Measurements from ENCODE around the gene IQSEC3. TPM values are rescaled to one million over a fixed set of nuclear protein-coding genes. Genes with fewer than 3 reads are reported as not detected.

The IQSEC3 gene
- total RNA-seq, 1 experiment from 2014 or later, result not detected

DNA sequence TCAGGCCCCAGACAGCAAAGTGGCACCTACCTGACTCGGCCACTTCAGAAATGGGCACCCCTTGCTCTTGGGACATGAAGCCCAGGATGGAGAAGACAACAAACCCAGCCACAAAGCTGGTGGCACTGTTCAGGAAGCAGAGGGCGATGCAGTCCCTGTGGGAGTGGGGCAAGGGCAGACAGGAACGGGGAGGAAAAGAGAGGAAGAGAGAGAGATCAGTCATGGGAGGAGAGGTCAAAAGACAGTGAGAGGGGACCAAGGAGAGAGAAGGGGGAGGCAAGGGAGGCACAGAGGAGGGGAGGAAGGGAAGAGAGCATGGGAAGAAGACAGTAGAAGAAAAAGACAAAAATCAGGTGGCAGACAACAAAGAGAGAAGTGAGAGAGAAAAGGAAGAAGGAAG lies 130.8 kb downstream of the IQSEC3 start:
- no peaks in the 10 kb centered on the region for H3K4me1 ChIP-seq
- DNase-seq, result no peak
- no peaks in the 10 kb centered on the region for H3K27me3 ChIP-seq
- no peaks in the 10 kb centered on the region for H3K36me3 ChIP-seq
- H3K4me3 ChIP-seq, result no peak overlapping the region
- no peaks in the 10 kb centered on the region for H3K9me3 ChIP-seq (replicated peaks)
- H3K27ac ChIP-seq, result no peak overlapping the region

DNA sequence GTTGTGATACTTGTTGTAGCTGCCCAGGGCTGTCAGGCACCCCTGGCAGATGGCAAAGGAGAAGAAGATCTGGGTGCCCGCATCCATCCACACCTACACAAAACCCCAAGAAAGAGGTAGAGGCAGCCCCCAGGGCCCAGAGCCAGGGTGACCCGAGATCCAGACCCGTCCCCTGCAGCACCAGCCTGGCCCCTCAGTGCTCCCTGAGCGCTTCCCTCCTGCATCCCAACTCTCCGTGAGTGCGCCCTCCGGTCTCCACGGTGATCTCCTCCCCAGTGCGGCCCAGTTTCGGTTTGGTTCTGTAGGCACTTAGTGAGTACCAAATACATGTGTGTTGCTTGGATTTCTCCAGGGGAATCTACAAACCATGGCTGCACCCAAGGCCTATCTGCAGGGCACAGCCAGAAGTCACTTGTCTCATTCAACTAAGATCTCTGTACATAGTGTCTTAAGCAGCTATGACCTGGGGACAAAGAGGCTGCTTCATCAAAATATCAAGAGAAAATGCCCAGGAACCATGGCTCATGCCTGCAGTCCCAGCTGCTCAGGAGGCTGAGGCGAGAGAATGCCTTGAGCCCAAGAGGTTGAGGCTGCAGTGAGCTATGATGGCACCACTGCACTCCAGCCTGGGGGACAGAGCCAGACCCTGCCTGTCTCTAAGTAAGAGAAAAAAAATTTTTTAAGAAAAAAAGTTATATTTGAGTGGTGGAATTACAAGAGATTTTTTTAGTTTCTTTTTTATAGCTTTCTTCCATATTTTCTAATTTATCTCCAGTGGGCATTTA lies 131.5 kb downstream of the IQSEC3 start:
- Histone ChIP-seq H3K9me3 (replicated peaks) (no peaks in the 10 kb centered on the region), H3K27me3 (no peaks in the 10 kb centered on the region), H3K4me1 (no peaks in the 10 kb centered on the region), H3K36me3 (no peaks in the 10 kb centered on the region), H3K27ac (no peak overlapping the region), H3K4me3 (no peak overlapping the region)
- no peak for DNase-seq

GRCh38 chr12:198705-199104 lies 132.1 kb downstream of the IQSEC3 start:
- H3K27ac ChIP-seq, result no peak overlapping the region
- H3K36me3 ChIP-seq, result no peaks in the 10 kb centered on the region
- no peak overlapping the region for H3K4me3 ChIP-seq
- H3K4me1 ChIP-seq, result no peaks in the 10 kb centered on the region
- H3K27me3 ChIP-seq, result no peaks in the 10 kb centered on the region
- H3K9me3 ChIP-seq (replicated peaks), result no peaks in the 10 kb centered on the region
- DNase-seq, result no peak

- Histone ChIP-seq H3K36me3 (no peaks in the 10 kb centered on the region), H3K27me3 (no peaks in the 10 kb centered on the region), H3K4me3 (no peak overlapping the region), H3K27ac (no peak overlapping the region), H3K9me3 (replicated peaks) (no peaks in the 10 kb centered on the region), H3K4me1 (no peaks in the 10 kb centered on the region)
- no peak for DNase-seq
Measured at GRCh38 chr12:201361-201760, 134.8 kb downstream of the IQSEC3 start.

- H3K4me3 ChIP-seq, result no peak overlapping the region
- no peaks in the 10 kb centered on the region for H3K36me3 ChIP-seq
- no peaks in the 10 kb centered on the region for H3K27me3 ChIP-seq
- no peak overlapping the region for H3K27ac ChIP-seq
- no peaks in the 10 kb centered on the region for H3K9me3 ChIP-seq (replicated peaks)
- H3K4me1 ChIP-seq, result no peaks in the 10 kb centered on the region
- DNase-seq, result no peak
Measured at GRCh38 chr12:202081-202731, 135.6 kb downstream of the IQSEC3 start.

DNA sequence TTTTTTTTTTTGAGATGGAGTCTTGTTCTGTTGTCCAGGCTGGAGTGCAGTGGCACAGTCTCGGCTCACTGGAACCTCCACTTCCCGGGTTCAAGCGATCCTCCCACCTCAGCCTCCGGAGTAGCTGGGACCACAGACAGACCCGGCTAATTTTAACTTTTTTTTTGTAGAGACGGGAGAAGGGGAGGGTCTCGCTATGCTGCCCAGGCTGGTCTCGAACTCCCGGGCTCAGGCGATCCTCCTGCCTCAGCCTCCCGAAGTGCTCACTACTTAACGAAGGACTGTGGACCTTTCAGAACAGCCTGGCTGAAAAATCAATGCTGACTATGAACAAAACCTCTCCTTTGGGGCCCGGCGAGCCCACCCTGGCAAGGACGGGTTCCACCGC lies 136.5 kb downstream of the IQSEC3 start:
- no peaks in the 10 kb centered on the region for H3K9me3 ChIP-seq (replicated peaks)
- H3K27ac ChIP-seq, result no peak overlapping the region
- DNase-seq, result no peak
- peaks cover 6% of the 10 kb centered on the region for H3K27me3 ChIP-seq
- H3K4me1 ChIP-seq, result no peaks in the 10 kb centered on the region
- no peaks in the 10 kb centered on the region for H3K36me3 ChIP-seq
- H3K4me3 ChIP-seq, result no peak overlapping the region

GRCh38 chr12:203462-204260 lies 137.1 kb downstream of the IQSEC3 start:
- H3K27me3 ChIP-seq, result peaks cover 8% of the 10 kb centered on the region
- no peak for DNase-seq
- no peaks in the 10 kb centered on the region for H3K9me3 ChIP-seq (replicated peaks)
- no peaks in the 10 kb centered on the region for H3K4me1 ChIP-seq
- no peaks in the 10 kb centered on the region for H3K36me3 ChIP-seq
- H3K4me3 ChIP-seq, result no peak overlapping the region
- no peak overlapping the region for H3K27ac ChIP-seq

GRCh38 chr12:204261-204678 lies 137.7 kb downstream of the IQSEC3 start:
- H3K27me3 ChIP-seq, result peaks cover 14% of the 10 kb centered on the region

GRCh38 chr12:205026-205425 lies 138.5 kb downstream of the IQSEC3 start:
- H3K36me3 ChIP-seq, result no peaks in the 10 kb centered on the region
- no peak for DNase-seq
- no peaks in the 10 kb centered on the region for H3K9me3 ChIP-seq (replicated peaks)
- H3K4me1 ChIP-seq, result no peaks in the 10 kb centered on the region
- H3K27ac ChIP-seq, result no peak overlapping the region
- H3K27me3 ChIP-seq, result peaks cover 17% of the 10 kb centered on the region
- no peak overlapping the region for H3K4me3 ChIP-seq

More at GRCh38 chr12:204261-204678, 137.7 kb downstream of the IQSEC3 start:
- Histone ChIP-seq H3K27ac (no peak overlapping the region), H3K36me3 (no peaks in the 10 kb centered on the region), H3K4me3 (no peak overlapping the region), H3K4me1 (no peaks in the 10 kb centered on the region), H3K9me3 (replicated peaks) (no peaks in the 10 kb centered on the region)
- DNase-seq, result no peak

DNA sequence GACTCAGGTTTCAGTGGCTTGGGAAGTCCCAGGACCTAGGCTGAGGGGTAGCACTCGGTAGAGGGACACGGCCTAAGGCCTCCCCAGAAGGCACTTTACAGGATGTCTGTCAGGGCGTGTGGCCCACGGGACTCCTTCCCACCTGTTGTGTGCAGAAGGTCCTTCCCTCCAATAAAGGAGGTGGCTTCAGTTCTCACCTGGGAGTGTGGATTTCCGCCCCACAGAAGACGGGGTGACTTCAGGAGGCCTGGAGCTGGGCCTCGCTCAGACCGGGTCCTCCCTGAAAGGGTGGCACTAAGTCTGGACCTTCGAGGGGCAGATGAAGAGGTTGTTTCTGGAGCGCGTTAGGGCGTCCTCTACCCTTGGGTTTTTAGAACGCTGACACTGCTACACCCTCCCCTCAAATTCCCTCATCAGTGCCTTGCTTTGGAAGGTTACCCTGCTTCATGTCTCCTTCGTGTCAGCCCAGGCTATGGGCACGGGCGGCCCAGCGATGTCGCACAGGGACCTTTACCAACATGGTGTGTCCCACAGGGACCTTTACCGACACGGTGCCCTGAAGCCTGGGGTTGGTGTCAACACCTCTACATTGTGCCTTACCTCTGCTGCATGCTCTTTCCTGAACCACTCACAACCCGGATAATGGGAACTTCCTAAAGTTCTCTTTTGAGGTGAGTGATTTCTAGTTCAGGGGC lies 140.3 kb downstream of the IQSEC3 start:
- Histone ChIP-seq H3K27me3 (peaks cover 23% of the 10 kb centered on the region), H3K27ac (no peak overlapping the region), H3K4me1 (no peaks in the 10 kb centered on the region), H3K4me3 (no peak overlapping the region), H3K36me3 (no peaks in the 10 kb centered on the region), H3K9me3 (replicated peaks) (no peaks in the 10 kb centered on the region)
- no peak for DNase-seq

DNA sequence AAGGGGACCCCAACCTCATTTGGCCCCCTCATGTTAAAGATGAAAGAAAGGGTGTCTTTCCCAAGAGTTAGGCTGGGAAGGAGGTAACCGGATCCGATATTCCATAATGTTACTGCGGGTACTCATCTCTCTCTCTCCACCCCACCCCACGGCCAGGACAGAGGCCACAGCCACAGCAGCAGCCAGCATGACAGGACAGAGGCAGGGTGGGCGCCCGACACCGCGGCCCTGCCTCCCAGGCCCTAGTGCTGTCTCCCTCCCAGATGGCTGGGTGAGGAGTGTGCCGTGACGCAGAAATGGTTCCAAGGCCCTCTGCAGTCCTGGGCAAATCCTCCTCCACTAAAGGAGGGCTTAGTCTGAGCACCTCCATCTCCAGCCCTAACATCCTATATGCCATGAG lies 141.2 kb downstream of the IQSEC3 start:
- H3K27me3 ChIP-seq, result peaks cover 31% of the 10 kb centered on the region
- H3K4me3 ChIP-seq, result no peak overlapping the region
- no peaks in the 10 kb centered on the region for H3K9me3 ChIP-seq (replicated peaks)
- no peaks in the 10 kb centered on the region for H3K4me1 ChIP-seq
- DNase-seq, result no peak
- no peak overlapping the region for H3K27ac ChIP-seq
- no peaks in the 10 kb centered on the region for H3K36me3 ChIP-seq

- Histone ChIP-seq H3K27ac (no peak overlapping the region), H3K4me1 (no peaks in the 10 kb centered on the region), H3K27me3 (peaks cover 41% of the 10 kb centered on the region), H3K9me3 (replicated peaks) (no peaks in the 10 kb centered on the region), H3K36me3 (no peaks in the 10 kb centered on the region), H3K4me3 (no peak overlapping the region)
- no peak for DNase-seq
Measured at GRCh38 chr12:208813-209212, 142.2 kb downstream of the IQSEC3 start.

- no peak for DNase-seq
- H3K27me3 ChIP-seq, result peaks cover 44% of the 10 kb centered on the region
- H3K4me1 ChIP-seq, result no peaks in the 10 kb centered on the region
- no peak overlapping the region for H3K4me3 ChIP-seq
- H3K27ac ChIP-seq, result no peak overlapping the region
- no peaks in the 10 kb centered on the region for H3K36me3 ChIP-seq
- H3K9me3 ChIP-seq (replicated peaks), result no peaks in the 10 kb centered on the region
Measured at GRCh38 chr12:209246-209645, 142.7 kb downstream of the IQSEC3 start.

DNA sequence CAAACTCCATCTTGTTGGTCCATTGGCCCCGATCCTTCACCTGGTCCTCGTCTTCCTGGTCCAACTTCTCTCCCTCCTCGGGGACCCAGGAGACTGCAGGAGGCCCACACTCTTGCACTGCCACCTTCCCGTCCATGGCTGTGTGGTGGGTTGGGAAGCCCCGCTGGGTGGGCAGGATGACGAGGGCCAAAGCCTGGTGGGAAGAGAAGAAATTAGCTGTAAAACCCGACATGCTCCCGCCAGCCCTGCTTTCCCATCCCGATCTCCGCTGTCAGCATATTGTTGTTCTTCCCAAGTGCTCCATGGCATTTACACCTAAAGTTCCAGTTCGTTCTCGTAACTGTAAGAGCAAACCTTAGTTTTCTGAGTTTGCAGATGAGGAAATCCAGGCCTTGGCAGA lies 143.3 kb downstream of the IQSEC3 start:
- DNase-seq, result no peak
- Histone ChIP-seq H3K4me3 (no peak overlapping the region), H3K27me3 (peaks cover 49% of the 10 kb centered on the region), H3K36me3 (no peaks in the 10 kb centered on the region), H3K27ac (no peak overlapping the region), H3K4me1 (no peaks in the 10 kb centered on the region), H3K9me3 (replicated peaks) (no peaks in the 10 kb centered on the region)
